Esophagus squamous epithelium (tissue), 4 donors: ENCODE data around the gene NUP35.

Experiments
- CTCF ChIP-seq, 6 experiments: fragments of 450-650 bp in 4 of 6; fragments of 200-600 bp in 2 of 6; sonication (generic) in 2 of 6; IDR thresholded peaks; one replicate each; pipeline ENCODE4 v1.5.1; 2016 to 2019; ENCODE audit warnings: antibody characterized with exemption in 6 of 6, mild to moderate bottlenecking in 4 of 6, moderate library complexity in 4 of 6
- POLR2A ChIP-seq, 4 donors: fragments of 450-650 bp; IDR thresholded peaks; one replicate each; pipeline ENCODE4 v1.6.1; 2017; ENCODE audit warnings: antibody characterized with exemption in 4 of 4, mild to moderate bottlenecking in 4 of 4, moderate library complexity in 3 of 4

- TF ChIP-seq CTCF (IDR thresholded peaks at IDR 0.05) (no peak), POLR2A (IDR thresholded peaks at IDR 0.05) (no peak)
Observed at GRCh38 chr2:183185534-183185933, 61.3 kb downstream of the NUP35 start.
